A673 (cell line): ENCODE measurements around the gene ZC3H8.
"Not testable (repeated sequence)": the region's sequence is repeated elsewhere in the genome, so short reads cannot be mapped to it uniquely, and the experiment has no call there.

ENCODE experiments used
- CTCF ChIP-seq: fragments of 300-800, 200-600 bp; sonication (generic); conservative IDR thresholded peaks from 2 replicates; pipeline ENCODE4 v1.5.1; 2017; ENCODE audit warnings: low read depth, mild to moderate bottlenecking, antibody characterized with exemption, low read length, moderate library complexity, mixed read lengths
- EZH2 ChIP-seq: fragments of 200-600 bp; sonication (generic); IDR thresholded peaks from 2 replicates; pipeline ENCODE4 v1.6.1; 2017; ENCODE audit warnings: borderline replicate concordance, low read depth, mild to moderate bottlenecking, mixed read lengths, antibody characterized with exemption, low read length; ENCODE audit not compliant: poor library complexity, severe bottlenecking

- not testable (repeated sequence) for TF ChIP-seq CTCF, EZH2
Measured at GRCh38 chr2:112283535-112283934, 28.7 kb upstream of the ZC3H8 start.
